ENCODE results near the gene SERPINC1.
"Not testable (repeated sequence)": the region's sequence is repeated elsewhere in the genome, so short reads cannot be mapped to it uniquely, and the experiment has no call there.

SERPINC1 gene

GRCh38 chr1:173863224-173864161, 53.6 kb downstream of the SERPINC1 start:
- DNase-seq (ENCODE audit: low read depth in 1 of 2, low spot score in 1 of 2), result no peak

GRCh38 chr1:173862769-173863223, 54.3 kb downstream of the SERPINC1 start:
- DNase-seq (ENCODE audit: low read depth in 1 of 2, low spot score in 1 of 2), result no peak

- not testable (repeated sequence) for DNase-seq (ENCODE audit: low read depth in 1 of 2, low spot score in 1 of 2)
Observed at GRCh38 chr1:173862146-173862768, 54.9 kb downstream of the SERPINC1 start.

- no peak for DNase-seq (ENCODE audit: low read depth in 1 of 2, low spot score in 1 of 2)
Observed at GRCh38 chr1:173861731-173862145, 55.4 kb downstream of the SERPINC1 start.

- no peak for DNase-seq (ENCODE audit: low read depth in 1 of 2, low spot score in 1 of 2)
Observed at GRCh38 chr1:173860065-173860464, 57.1 kb downstream of the SERPINC1 start.

- not testable (repeated sequence) for DNase-seq (ENCODE audit: low read depth in 1 of 2, low spot score in 1 of 2)
Observed at GRCh38 chr1:173859547-173859946, 57.6 kb downstream of the SERPINC1 start.

- no peak for DNase-seq (ENCODE audit: low read depth in 1 of 2, low spot score in 1 of 2)
Observed at GRCh38 chr1:173857363-173857917, 59.7 kb downstream of the SERPINC1 start.

GRCh38 chr1:173856903-173857302, 60.2 kb downstream of the SERPINC1 start:
- no peak for DNase-seq (ENCODE audit: low read depth in 1 of 2, low spot score in 1 of 2)

- no peak for DNase-seq (ENCODE audit: low read depth in 1 of 2, low spot score in 1 of 2)
Observed at GRCh38 chr1:173856014-173856413, 61.1 kb downstream of the SERPINC1 start.

All from activated T-helper 1 cell treated with anti-CD3 and anti-CD28 coated beads, Interleukin-2, amount 50 U/mL, for 16 hours (primary cell).